Gastroesophageal sphincter (tissue), 4 donors: Measurements from ENCODE around the gene RAB27B. TPM values are rescaled to one million over a fixed set of nuclear protein-coding genes. Genes with fewer than 3 reads are reported as not detected.
"Not testable (repeated sequence)": the region's sequence is repeated elsewhere in the genome, so short reads cannot be mapped to it uniquely, and the experiment has no call there.

Source experiments
- ATAC-seq: fragments of 150-250 bp; one replicate; pipeline ENCODE4 v1.9.1; 2016; ENCODE audit warnings: mild to moderate bottlenecking, moderate library complexity
- H3K27ac ChIP-seq, 4 donors: fragments of 200-600 bp; sonication (generic) in 3 of 4; 1 replicate in 3 of 4; 2 replicates in 1 of 4; pipeline ENCODE4 v1.5.1; 2016 to 2019
- H3K27me3 ChIP-seq: fragments of 200-600 bp; sonication (generic); one replicate; pipeline ENCODE4 v1.5.1; 2019
- H3K36me3 ChIP-seq, 2 donors: fragments of 200-600 bp; sonication (generic); one replicate each; pipeline ENCODE4 v1.5.1; 2019; ENCODE audit warnings: control low read depth in 1 of 2
- H3K4me1 ChIP-seq, 3 donors: fragments of 200-600 bp; sonication (generic); 1 replicate in 2 of 3; 2 replicates in 1 of 3; pipeline ENCODE4 v1.5.1; 2016 to 2019; ENCODE audit warnings: control low read depth in 2 of 3
- H3K4me3 ChIP-seq, 2 donors: fragments of 200-600 bp; sonication (generic); one replicate each; pipeline ENCODE4 v1.5.1; 2019; ENCODE audit warnings: mild to moderate bottlenecking in 1 of 2, moderate library complexity in 1 of 2
- H3K9me3 ChIP-seq, 3 donors: fragments of 200-600 bp; sonication (generic); one replicate each; pipeline ENCODE4 v1.5.1; 2017 to 2019; ENCODE audit warnings: control low read depth in 2 of 3
- CTCF ChIP-seq, 4 experiments: fragments of 200-600 bp in 2 of 4; fragments of 450-650 bp in 2 of 4; sonication (generic) in 1 of 4; IDR thresholded peaks; one replicate each; pipeline ENCODE4 v1.5.1; 2017 to 2019; ENCODE audit warnings: antibody characterized with exemption in 4 of 4, mild to moderate bottlenecking in 2 of 4, moderate library complexity in 2 of 4
- EP300 ChIP-seq: sonication (generic); formaldehyde crosslinking; IDR thresholded peaks from one replicate; pipeline ENCODE4 v1.6.1; 2017; ENCODE audit warnings: antibody characterized with exemption, mild to moderate bottlenecking
- POLR2A ChIP-seq, 2 donors: fragments of 450-650 bp; IDR thresholded peaks; one replicate each; pipeline ENCODE4 v1.6.1; 2017; ENCODE audit warnings: antibody characterized with exemption in 2 of 2, mild to moderate bottlenecking in 2 of 2, moderate library complexity in 1 of 2
- POLR2AphosphoS5 ChIP-seq: sonication (generic); formaldehyde crosslinking; IDR thresholded peaks from one replicate; pipeline ENCODE4 v1.6.1; 2017; ENCODE audit warnings: antibody characterized with exemption
- WGBS, 2 donors: methylation state at CpG; one replicate each; pipeline ENCODE4 v1.1.5; 2018; ENCODE audit warnings: low coverage in 1 of 2; 5-methylcytosine and 5-hydroxymethylcytosine counted together
- total RNA-seq, 4 donors: library from RNA; depleted of rRNA; stranded (reverse); fragments of >200 nt; gene quantifications; one replicate each; pipeline ENCODE4 v1.1.0, GENCODE V29; 2016

The RAB27B gene
- total RNA-seq, 4 donors from 2014 or later: 0.31 to 3.0 (median 0.69) TPM

DNA sequence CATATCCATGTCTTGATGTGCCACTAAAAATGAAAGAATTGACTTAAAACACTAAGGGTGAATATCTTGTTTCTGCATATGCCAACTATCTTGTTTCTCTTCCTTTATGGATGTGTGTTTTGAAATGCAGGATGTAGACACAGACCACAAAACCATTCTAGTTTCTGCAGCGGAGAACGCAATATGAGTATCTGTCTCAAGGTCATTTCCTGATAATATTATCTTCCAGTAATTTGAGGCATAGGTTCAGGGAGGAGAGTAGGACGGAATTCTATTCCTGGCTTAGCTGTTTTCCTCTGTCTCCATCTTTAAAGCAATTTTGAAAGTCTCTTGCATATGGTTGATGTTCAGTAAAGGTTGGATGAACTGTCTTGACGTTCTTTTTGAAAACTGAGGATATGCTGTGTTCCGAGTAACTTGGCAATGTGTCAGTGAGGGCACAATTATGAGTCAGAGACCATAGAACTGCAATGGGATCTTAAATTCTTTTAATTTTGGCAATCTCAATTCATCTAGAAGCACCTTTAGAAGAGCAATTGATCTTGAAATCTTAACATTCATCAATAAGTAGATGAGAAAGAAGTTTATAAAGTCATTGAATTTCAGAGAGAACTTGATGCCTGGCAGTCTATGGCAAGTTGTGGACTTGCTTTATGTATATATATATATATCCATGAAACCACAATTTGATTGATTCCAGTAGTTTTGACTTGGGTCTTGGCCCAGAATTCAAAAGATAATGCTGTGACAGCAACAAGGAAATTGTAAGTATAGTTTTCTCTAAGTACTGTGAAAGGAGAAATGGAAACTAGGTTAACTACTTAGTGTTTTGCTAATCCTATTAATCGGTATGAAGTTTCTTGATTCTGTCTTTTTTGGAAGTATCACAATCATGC, 24.8 kb downstream of the RAB27B start:
- Histone ChIP-seq H3K4me3 (no peak overlapping the region), H3K27me3 (no peaks in the 10 kb centered on the region), H3K4me1 (no peaks in the 10 kb centered on the region), H3K27ac (no peak overlapping the region), H3K9me3 (no peaks in the 10 kb centered on the region), H3K36me3 (no peaks in the 10 kb centered on the region)
- 65 to 84% methylated on average over 6 of the region's 6 CpGs for WGBS, 2 donors
- TF ChIP-seq POLR2A (IDR thresholded peaks at IDR 0.05) (no peak), CTCF (IDR thresholded peaks at IDR 0.05) (no peak), POLR2AphosphoS5 (no peak)
- ATAC-seq: no peak

DNA sequence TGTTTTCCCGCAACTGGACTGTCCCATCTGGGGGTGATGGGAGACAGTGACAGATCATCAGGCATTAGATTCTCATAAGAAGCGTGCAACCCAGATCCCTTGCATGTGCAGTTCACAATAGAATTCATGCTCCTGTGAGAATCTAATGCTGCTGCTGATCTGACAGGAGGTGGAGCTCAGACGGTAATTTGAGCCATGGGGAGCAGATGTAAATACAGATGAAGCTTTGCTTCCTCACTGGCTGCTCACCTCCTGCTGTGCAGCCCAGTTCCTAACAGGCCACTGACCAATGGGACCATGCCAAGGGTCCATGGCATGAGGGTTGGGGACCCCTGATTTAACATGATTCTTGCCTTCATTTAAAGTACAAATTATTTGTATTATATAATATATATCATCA, 26.8 kb downstream of the RAB27B start:
- WGBS, 2 donors: 92 to 100% methylated on average over 1 to 3 of the region's 3 CpGs
- not testable (repeated sequence) for H3K27me3 ChIP-seq, H3K36me3 ChIP-seq, ATAC-seq, H3K4me1 ChIP-seq, H3K4me3 ChIP-seq, H3K27ac ChIP-seq, H3K9me3 ChIP-seq

DNA sequence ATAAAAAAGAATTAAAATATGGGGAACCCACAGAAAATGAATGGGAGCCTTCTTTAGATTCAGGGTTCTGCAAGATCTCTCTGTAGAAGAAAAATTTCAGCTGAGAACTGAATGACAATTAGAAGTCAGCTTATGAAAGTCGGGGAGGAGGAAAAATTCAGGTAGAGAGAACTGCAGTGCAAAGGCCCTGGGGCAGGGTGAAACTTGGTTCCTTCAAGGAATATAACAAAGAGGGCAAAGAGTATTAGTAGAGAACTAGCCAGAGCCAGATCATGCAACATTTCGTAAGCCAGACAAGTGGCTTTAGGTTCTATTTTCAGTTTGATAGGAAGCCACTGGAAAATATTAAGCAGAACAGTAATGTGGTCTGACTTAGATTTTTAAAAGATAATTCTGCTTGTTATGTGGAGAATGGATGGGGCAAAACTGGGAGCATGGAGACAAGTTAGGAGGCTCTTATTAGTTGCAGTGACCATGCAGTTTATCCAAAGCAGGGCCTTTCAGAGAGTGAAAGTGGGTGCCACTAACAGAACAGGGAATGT, 27.9 kb downstream of the RAB27B start:
- ATAC-seq: no peak
- Histone ChIP-seq H3K4me1 (no peaks in the 10 kb centered on the region), H3K4me3 (no peak overlapping the region), H3K27ac (no peak overlapping the region), H3K27me3 (no peaks in the 10 kb centered on the region), H3K9me3 (no peaks in the 10 kb centered on the region), H3K36me3 (no peaks in the 10 kb centered on the region)
- WGBS, 2 donors: 50 to 94% methylated on average over 2 of the region's 2 CpGs
- TF ChIP-seq CTCF (IDR thresholded peaks at IDR 0.05): no peak
- TF ChIP-seq EP300: no peak
- no peak for TF ChIP-seq POLR2AphosphoS5
- TF ChIP-seq POLR2A (IDR thresholded peaks at IDR 0.05): no peak

GRCh38 chr18:54857499-54857898, 29.2 kb downstream of the RAB27B start:
- H3K9me3 ChIP-seq: no peaks in the 10 kb centered on the region
- H3K36me3 ChIP-seq: no peaks in the 10 kb centered on the region
- ATAC-seq: no peak
- WGBS, 2 donors: 78 to 88% methylated on average over 3 of the region's 3 CpGs
- no peaks in the 10 kb centered on the region for H3K27me3 ChIP-seq
- no peak for TF ChIP-seq EP300
- TF ChIP-seq POLR2A (IDR thresholded peaks at IDR 0.05): no peak
- H3K27ac ChIP-seq: no peak overlapping the region
- no peaks in the 10 kb centered on the region for H3K4me1 ChIP-seq
- H3K4me3 ChIP-seq: no peak overlapping the region

GRCh38 chr18:54859667-54860421, 31.6 kb downstream of the RAB27B start:
- Histone ChIP-seq H3K4me3 (no peak overlapping the region), H3K36me3 (no peaks in the 10 kb centered on the region), H3K27ac (no peak overlapping the region), H3K27me3 (no peaks in the 10 kb centered on the region), H3K9me3 (no peaks in the 10 kb centered on the region), H3K4me1 (no peaks in the 10 kb centered on the region)
- TF ChIP-seq POLR2A (IDR thresholded peaks at IDR 0.05) (no peak), EP300 (no peak), POLR2AphosphoS5 (no peak), CTCF (IDR thresholded peaks at IDR 0.05) (no peak)
- no peak for ATAC-seq
- 46 to 59% methylated on average over 7 to 9 of the region's 9 CpGs for WGBS, 2 donors
